ENCODE results near the gene SLC26A1.
"Not testable (repeated sequence)": the region's sequence is repeated elsewhere in the genome, so short reads cannot be mapped to it uniquely, and the experiment has no call there.

SLC26A1 gene

GRCh38 chr4:951594-952468 is 41.4 kb downstream of the SLC26A1 start:
- no peak for DNase-seq

DNA sequence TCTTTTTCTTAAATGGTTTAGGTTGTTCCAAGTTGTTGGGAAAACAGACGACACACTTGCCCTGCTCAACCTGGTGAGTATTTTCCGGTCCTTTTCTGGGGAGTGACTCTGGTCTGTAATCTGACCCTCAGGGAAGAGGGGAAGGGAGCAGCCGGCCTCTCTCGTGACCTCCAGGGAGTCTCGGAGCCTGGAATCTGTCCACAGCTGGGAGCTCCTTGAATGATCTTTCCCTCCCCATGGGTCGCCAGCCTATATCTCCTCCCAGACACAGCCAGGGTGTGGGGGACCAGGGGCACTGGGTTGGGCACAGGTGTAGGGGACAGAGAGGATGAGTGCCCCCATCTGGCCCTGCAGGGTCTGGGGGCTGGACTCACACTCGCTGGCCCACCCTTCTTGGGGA is 42.0 kb downstream of the SLC26A1 start:
- DNase-seq, result no peak

GRCh38 chr4:950136-951020 is 42.8 kb downstream of the SLC26A1 start:
- DNase-seq, result no peak

DNA sequence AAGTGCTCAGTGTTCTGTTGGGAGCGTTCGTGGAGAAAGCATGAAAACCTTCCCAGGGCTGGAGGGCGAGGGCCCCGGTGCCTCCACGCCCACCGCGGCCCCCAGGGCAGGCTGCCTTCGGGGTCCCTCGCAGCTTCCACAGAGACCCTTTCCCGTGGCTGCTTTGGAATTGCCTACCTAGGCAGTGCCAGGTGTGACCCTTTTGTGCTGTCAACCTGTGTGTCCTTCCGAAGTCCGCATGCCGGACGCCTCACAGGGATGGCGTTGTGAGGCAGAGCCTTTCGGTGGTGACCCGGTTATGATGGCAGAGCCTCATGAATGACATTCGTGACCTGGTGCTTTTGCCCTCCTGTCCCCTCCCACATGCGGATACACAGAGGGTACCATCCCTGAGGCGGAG is 43.5 kb downstream of the SLC26A1 start:
- no peak for DNase-seq

DNA sequence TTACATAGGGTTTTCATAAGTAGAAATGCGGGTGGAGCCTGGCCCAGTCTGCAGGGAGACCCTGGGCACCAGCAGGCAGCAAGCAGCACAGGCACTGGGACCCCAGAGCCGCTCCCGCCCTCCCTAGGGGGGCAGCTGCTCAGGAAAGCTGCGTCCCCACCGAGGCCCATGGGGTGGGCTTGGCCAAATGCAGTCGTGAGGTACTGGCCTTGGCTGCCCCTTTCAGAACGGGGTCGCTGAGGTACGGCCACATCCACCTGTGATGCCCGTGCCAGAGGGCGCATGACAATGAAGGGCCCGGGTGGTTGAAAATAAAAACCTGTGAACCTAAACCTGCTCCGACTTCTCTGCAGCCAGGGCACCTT is 44.3 kb downstream of the SLC26A1 start:
- DNase-seq, result no peak

- DNase-seq, result no peak
Observed at GRCh38 chr4:948101-948935, 44.9 kb downstream of the SLC26A1 start.

GRCh38 chr4:947491-947971 is 45.7 kb downstream of the SLC26A1 start:
- no peak for DNase-seq

- DNase-seq, result no peak
Observed at GRCh38 chr4:946517-947471, 46.4 kb downstream of the SLC26A1 start.

- no peak for DNase-seq
Observed at GRCh38 chr4:946103-946450, 47.1 kb downstream of the SLC26A1 start.

DNA sequence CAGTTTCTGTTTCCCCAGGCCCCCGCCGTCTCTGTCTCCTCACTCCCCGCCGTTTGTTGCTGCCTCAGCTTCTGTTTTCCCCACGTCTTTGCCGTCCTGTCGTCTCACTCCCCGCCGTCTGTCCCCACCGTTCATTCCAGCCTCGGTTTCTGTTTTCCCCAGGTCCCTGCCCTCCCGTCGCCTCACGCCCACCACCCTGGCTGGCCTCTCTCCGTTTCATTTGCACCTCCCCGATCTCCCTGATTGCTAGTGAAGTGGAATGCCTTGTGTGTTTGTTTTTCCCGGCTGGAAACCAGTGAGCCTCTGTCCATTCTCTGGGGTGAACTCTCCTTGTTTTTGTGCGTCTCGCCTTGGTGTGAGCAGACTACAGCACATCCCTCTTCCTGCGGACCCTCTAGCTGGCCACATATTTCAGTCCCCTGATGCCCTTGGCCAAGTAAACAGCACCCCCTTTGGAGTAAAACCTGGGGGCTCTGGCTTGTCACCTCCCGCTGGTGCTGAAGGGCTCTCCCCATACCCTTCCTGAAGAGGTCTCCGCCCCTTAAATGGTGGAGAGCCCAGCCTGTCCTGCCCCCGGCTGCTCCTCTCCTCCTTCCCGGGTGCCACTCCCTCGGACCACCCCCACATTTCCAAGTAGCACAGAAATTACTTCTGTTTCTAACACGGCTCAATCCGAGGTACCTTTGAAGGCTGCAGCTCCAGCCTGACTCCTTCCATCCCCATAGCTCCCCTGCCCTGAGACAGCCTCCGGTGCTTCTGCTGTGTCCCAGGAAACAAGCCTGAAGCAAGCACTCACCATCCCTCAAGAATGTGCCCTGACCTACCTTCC is 47.7 kb downstream of the SLC26A1 start:
- no peak for DNase-seq

GRCh38 chr4:939508-939907 is 53.7 kb downstream of the SLC26A1 start:
- DNase-seq, result not testable (repeated sequence)

Data from activated CD4-positive, alpha-beta T cell treated with anti-CD3 and anti-CD28 coated beads, Interleukin-2, amount 50 U/mL, for 48 hours (primary cell).